H1 (cell line): Measurements from ENCODE around the gene DLG4. TPM values are rescaled to one million over a fixed set of nuclear protein-coding genes. Genes with fewer than 3 reads are reported as not detected.

Source experiments
- CBX8 ChIP-seq: fragments of 300-800, 300-1000 bp; sonication (generic); IDR thresholded peaks from 2 replicates; pipeline ENCODE4 v1.7.1; 2016; ENCODE audit warnings: low read depth, low read length, borderline replicate concordance
- CHD1 ChIP-seq: IDR thresholded peaks from 2 replicates; pipeline ENCODE4 v1.6.1; 2012; ENCODE audit warnings: low read depth, low read length, improper control_type of control experiment
- CTCF ChIP-seq, 3 experiments: IDR thresholded peaks; 1 replicate in 2 of 3; 2 replicates in 1 of 3; pipeline versions ENCODE4 v1.5.1 to v1.6.1; 2011; ENCODE audit warnings: low read length in 3 of 3, mild to moderate bottlenecking in 3 of 3, inconsistent platforms in 2 of 3, low read depth in 1 of 3, moderate library complexity in 1 of 3; ENCODE audit not compliant: insufficient read depth in 1 of 3; ENCODE audit errors: control extremely low read depth in 1 of 3
- EP300 ChIP-seq, 2 experiments: IDR thresholded peaks; 1 replicate in 1 of 2; 2 replicates in 1 of 2; pipeline ENCODE4 v1.6.1; 2011 to 2012; ENCODE audit warnings: low read depth in 2 of 2, low read length in 2 of 2, mild to moderate bottlenecking in 2 of 2, borderline replicate concordance in 1 of 2, inconsistent platforms in 1 of 2, moderate library complexity in 1 of 2
- GABPA ChIP-seq: IDR thresholded peaks from 2 replicates; pipeline ENCODE4 v1.6.1; 2011; ENCODE audit warnings: mild to moderate bottlenecking, low read length, moderate library complexity, borderline replicate concordance; ENCODE audit not compliant: insufficient read depth
- HDAC2 ChIP-seq, 2 experiments: fragments of 300-600 bp in 1 of 2; sonication (generic) in 1 of 2; IDR thresholded peaks; 2 replicates each; pipeline ENCODE4 v1.6.1; 2011 to 2012; ENCODE audit warnings: low read depth in 2 of 2, low read length in 2 of 2, mild to moderate bottlenecking in 2 of 2, moderate library complexity in 2 of 2, borderline replicate concordance in 1 of 2, inconsistent platforms in 1 of 2
- polyA plus RNA-seq, 7 experiments: library from polyadenylated mRNA; depleted of rRNA in 3 of 7; stranded (reverse) in 5 of 7; unstranded in 2 of 7; fragments of >200 nt in 5 of 7; fragments of 200-250 nt in 2 of 7; gene quantifications; 1 replicate in 5 of 7; 2 replicates in 1 of 7; 4 replicates in 1 of 7; pipeline versions ENCODE4 v1.2.1 to v1.2.3, GENCODE V29; 2011 to 2013; ENCODE audit warnings: missing spikeins in 2 of 7, mixed read lengths in 2 of 7
- total RNA-seq: library from RNA; stranded (reverse); fragmentation: NEBNext Ultra II Directional; extraction: Animal tissue kit (Norgen Biotek cat#: 25700); gene quantifications from 2 replicates; pipeline ENCODE4 v1.2.1, GENCODE V29; 2021
- TF ChIP-seq, protein P1 (sequence below): fragments of 300-600 bp; sonication (generic); IDR thresholded peaks from 2 replicates; pipeline ENCODE4 v1.7.1; 2012; ENCODE audit warnings: low read length, moderate library complexity, mild to moderate bottlenecking, inconsistent platforms; ENCODE audit not compliant: insufficient replicate concordance
- TF ChIP-seq, protein P2 (sequence below): IDR thresholded peaks from 2 replicates; pipeline ENCODE4 v1.6.1; 2011; ENCODE audit warnings: low read depth, mild to moderate bottlenecking, low read length; ENCODE audit not compliant: insufficient read depth

DLG4 gene
- total and polyA plus RNA-seq, 2 of the 8 experiments (the other 6 are each of a cell fraction or from before 2014, with no cell fraction given), result 18.9 to 45.9 TPM

GRCh38 chr17:7263801-7264078 lies 44.1 kb upstream of the DLG4 start (continued):
- TF ChIP-seq, protein P1, sequence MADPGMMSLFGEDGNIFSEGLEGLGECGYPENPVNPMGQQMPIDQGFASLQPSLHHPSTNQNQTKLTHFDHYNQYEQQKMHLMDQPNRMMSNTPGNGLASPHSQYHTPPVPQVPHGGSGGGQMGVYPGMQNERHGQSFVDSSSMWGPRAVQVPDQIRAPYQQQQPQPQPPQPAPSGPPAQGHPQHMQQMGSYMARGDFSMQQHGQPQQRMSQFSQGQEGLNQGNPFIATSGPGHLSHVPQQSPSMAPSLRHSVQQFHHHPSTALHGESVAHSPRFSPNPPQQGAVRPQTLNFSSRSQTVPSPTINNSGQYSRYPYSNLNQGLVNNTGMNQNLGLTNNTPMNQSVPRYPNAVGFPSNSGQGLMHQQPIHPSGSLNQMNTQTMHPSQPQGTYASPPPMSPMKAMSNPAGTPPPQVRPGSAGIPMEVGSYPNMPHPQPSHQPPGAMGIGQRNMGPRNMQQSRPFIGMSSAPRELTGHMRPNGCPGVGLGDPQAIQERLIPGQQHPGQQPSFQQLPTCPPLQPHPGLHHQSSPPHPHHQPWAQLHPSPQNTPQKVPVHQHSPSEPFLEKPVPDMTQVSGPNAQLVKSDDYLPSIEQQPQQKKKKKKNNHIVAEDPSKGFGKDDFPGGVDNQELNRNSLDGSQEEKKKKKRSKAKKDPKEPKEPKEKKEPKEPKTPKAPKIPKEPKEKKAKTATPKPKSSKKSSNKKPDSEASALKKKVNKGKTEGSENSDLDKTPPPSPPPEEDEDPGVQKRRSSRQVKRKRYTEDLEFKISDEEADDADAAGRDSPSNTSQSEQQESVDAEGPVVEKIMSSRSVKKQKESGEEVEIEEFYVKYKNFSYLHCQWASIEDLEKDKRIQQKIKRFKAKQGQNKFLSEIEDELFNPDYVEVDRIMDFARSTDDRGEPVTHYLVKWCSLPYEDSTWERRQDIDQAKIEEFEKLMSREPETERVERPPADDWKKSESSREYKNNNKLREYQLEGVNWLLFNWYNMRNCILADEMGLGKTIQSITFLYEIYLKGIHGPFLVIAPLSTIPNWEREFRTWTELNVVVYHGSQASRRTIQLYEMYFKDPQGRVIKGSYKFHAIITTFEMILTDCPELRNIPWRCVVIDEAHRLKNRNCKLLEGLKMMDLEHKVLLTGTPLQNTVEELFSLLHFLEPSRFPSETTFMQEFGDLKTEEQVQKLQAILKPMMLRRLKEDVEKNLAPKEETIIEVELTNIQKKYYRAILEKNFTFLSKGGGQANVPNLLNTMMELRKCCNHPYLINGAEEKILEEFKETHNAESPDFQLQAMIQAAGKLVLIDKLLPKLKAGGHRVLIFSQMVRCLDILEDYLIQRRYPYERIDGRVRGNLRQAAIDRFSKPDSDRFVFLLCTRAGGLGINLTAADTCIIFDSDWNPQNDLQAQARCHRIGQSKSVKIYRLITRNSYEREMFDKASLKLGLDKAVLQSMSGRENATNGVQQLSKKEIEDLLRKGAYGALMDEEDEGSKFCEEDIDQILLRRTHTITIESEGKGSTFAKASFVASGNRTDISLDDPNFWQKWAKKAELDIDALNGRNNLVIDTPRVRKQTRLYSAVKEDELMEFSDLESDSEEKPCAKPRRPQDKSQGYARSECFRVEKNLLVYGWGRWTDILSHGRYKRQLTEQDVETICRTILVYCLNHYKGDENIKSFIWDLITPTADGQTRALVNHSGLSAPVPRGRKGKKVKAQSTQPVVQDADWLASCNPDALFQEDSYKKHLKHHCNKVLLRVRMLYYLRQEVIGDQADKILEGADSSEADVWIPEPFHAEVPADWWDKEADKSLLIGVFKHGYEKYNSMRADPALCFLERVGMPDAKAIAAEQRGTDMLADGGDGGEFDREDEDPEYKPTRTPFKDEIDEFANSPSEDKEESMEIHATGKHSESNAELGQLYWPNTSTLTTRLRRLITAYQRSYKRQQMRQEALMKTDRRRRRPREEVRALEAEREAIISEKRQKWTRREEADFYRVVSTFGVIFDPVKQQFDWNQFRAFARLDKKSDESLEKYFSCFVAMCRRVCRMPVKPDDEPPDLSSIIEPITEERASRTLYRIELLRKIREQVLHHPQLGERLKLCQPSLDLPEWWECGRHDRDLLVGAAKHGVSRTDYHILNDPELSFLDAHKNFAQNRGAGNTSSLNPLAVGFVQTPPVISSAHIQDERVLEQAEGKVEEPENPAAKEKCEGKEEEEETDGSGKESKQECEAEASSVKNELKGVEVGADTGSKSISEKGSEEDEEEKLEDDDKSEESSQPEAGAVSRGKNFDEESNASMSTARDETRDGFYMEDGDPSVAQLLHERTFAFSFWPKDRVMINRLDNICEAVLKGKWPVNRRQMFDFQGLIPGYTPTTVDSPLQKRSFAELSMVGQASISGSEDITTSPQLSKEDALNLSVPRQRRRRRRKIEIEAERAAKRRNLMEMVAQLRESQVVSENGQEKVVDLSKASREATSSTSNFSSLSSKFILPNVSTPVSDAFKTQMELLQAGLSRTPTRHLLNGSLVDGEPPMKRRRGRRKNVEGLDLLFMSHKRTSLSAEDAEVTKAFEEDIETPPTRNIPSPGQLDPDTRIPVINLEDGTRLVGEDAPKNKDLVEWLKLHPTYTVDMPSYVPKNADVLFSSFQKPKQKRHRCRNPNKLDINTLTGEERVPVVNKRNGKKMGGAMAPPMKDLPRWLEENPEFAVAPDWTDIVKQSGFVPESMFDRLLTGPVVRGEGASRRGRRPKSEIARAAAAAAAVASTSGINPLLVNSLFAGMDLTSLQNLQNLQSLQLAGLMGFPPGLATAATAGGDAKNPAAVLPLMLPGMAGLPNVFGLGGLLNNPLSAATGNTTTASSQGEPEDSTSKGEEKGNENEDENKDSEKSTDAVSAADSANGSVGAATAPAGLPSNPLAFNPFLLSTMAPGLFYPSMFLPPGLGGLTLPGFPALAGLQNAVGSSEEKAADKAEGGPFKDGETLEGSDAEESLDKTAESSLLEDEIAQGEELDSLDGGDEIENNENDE, result no peak
- TF ChIP-seq CHD1, result no peak
- TF ChIP-seq GABPA, result no peak
- no peak for TF ChIP-seq EP300 (IDR thresholded peaks at IDR 0.05; ENCODE audit: borderline replicate concordance in 1 of 2, low read depth in 2 of 2, low read length in 2 of 2)
- TF ChIP-seq, protein P2, sequence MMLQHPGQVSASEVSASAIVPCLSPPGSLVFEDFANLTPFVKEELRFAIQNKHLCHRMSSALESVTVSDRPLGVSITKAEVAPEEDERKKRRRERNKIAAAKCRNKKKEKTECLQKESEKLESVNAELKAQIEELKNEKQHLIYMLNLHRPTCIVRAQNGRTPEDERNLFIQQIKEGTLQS, result no peak
- TF ChIP-seq CTCF (IDR thresholded peaks at IDR 0.05; ENCODE audit: control extremely low read depth in 1 of 3, insufficient read depth in 1 of 3, low read depth in 1 of 3, low read length in 3 of 3), result no peak
- no peak for TF ChIP-seq HDAC2 (IDR thresholded peaks at IDR 0.05; ENCODE audit: borderline replicate concordance in 1 of 2, low read depth in 2 of 2, low read length in 2 of 2)
- no peak for TF ChIP-seq CBX8
